SK-N-SH (cell line): ENCODE results near the gene SYNE1. TPM values are rescaled to one million over a fixed set of nuclear protein-coding genes. Genes with fewer than 3 reads are reported as not detected.

Source experiments
- CTCF ChIA-PET: fragments of 300-600, 350-600 bp; formaldehyde crosslinking; extraction: SDS; loops from one replicate; lab custom pipeline; 2021; lab: Yijun Ruan, JAX
- POLR2A ChIA-PET: fragments of 350-600 bp; sonication (Branson Sonifier 250); formaldehyde crosslinking; extraction: SDS; loops from one replicate; lab custom pipeline; 2020; ENCODE audit warnings: antibody characterized with exemption, inconsistent platforms; lab: Yijun Ruan, JAX
- DNase-seq: peaks from one replicate; pipeline ENCODE4 v3.0.0; 2012
- H2AFZ ChIP-seq: fragments of 200-600 bp; sonication (generic); 2 replicates; pipeline ENCODE4 v1.8.1; 2016; ENCODE audit warnings: antibody characterized with exemption, mild to moderate bottlenecking, low read depth
- H3F3A ChIP-seq: fragments of 200-600 bp; sonication (generic); replicated peaks from 2 replicates; pipeline ENCODE3; 2016; ENCODE audit warnings: antibody characterized with exemption, mild to moderate bottlenecking; ENCODE audit not compliant: insufficient read depth
- H3K27ac ChIP-seq, 2 experiments: fragments of 200-500 bp in 1 of 2; fragments of 200-600 bp in 1 of 2; sonication (Bioruptor generic) in 1 of 2; sonication (generic), shearing (Covaris generic) in 1 of 2; 2 replicates each; pipeline versions ENCODE4 v1.5.1 to v1.6.1; 2014 to 2016; ENCODE audit warnings: low read depth in 2 of 2, inconsistent platforms in 1 of 2, low read length in 1 of 2, mild to moderate bottlenecking in 1 of 2, mixed read lengths in 1 of 2
- H3K27me3 ChIP-seq: fragments of 200-600 bp; sonication (generic), shearing (Covaris generic); 2 replicates; pipeline ENCODE4 v1.6.1; 2016; ENCODE audit warnings: mixed run types; ENCODE audit not compliant: insufficient read depth
- H3K36me3 ChIP-seq, 2 experiments: fragments of 200-500 bp in 1 of 2; fragments of 200-600 bp in 1 of 2; sonication (Bioruptor generic) in 1 of 2; sonication (generic) in 1 of 2; replicated peaks in 1 of 2; 2 replicates each; pipeline versions ENCODE3 to v1.5.1; 2014 to 2016; ENCODE audit warnings: low read length in 1 of 2, mild to moderate bottlenecking in 1 of 2; ENCODE audit not compliant: insufficient read depth in 2 of 2, control insufficient read depth in 1 of 2
- H3K4me1 ChIP-seq, 2 experiments: fragments of 200-500 bp in 1 of 2; fragments of 200-600 bp in 1 of 2; sonication (Bioruptor generic) in 1 of 2; sonication (generic), shearing (Covaris generic) in 1 of 2; 2 replicates each; pipeline versions ENCODE4 v1.5.1 to v1.6.1; 2014 to 2016; ENCODE audit warnings: low read depth in 1 of 2, low read length in 1 of 2, mixed run types in 1 of 2; ENCODE audit not compliant: insufficient read depth in 2 of 2, control insufficient read depth in 1 of 2
- H3K4me2 ChIP-seq: fragments of 200-600 bp; sonication (generic), shearing (Covaris generic); 2 replicates; pipeline ENCODE4 v1.6.1; 2017; ENCODE audit warnings: mixed run types
- H3K4me3 ChIP-seq, 2 experiments: fragments of 200-500 bp in 1 of 2; fragments of 200-600 bp in 1 of 2; sonication (Bioruptor generic) in 1 of 2; sonication (generic), shearing (Covaris generic) in 1 of 2; 2 replicates each; pipeline versions ENCODE4 v1.5.1 to v1.8.1; 2014 to 2016; ENCODE audit warnings: low read depth in 2 of 2, inconsistent platforms in 1 of 2, low read length in 1 of 2, mild to moderate bottlenecking in 1 of 2, mixed read lengths in 1 of 2, moderate library complexity in 1 of 2
- H3K79me2 ChIP-seq: fragments of 200-600 bp; sonication (generic); 2 replicates; pipeline ENCODE4 v1.8.1; 2017; ENCODE audit warnings: mild to moderate bottlenecking; ENCODE audit not compliant: insufficient read depth
- H3K9ac ChIP-seq: fragments of 200-600 bp; sonication (generic); 2 replicates; pipeline ENCODE4 v1.6.1; 2017; ENCODE audit warnings: mixed run types
- H3K9me2 ChIP-seq: fragments of 200-600 bp; sonication (generic); 2 replicates; pipeline ENCODE4 v1.6.1; 2017; ENCODE audit warnings: mixed run types
- H3K9me3 ChIP-seq: fragments of 200-600 bp; sonication (generic); 2 replicates; pipeline ENCODE4 v1.6.1; 2017; ENCODE audit warnings: mixed run types, mild to moderate bottlenecking, moderate library complexity
- H4K20me1 ChIP-seq: fragments of 200-600 bp; sonication (generic); 2 replicates; pipeline ENCODE4 v1.6.1; 2017; ENCODE audit warnings: mild to moderate bottlenecking, mixed run types; ENCODE audit not compliant: insufficient read depth
- FOXM1 ChIP-seq: IDR thresholded peaks from 2 replicates; pipeline ENCODE4 v1.4.0; 2012; ENCODE audit warnings: low read depth, mild to moderate bottlenecking
- POLR2AphosphoS5 ChIP-seq: IDR thresholded peaks from 2 replicates; pipeline ENCODE4 v1.6.1; 2012; ENCODE audit warnings: low read depth, low read length
- RXRA ChIP-seq: IDR thresholded peaks from 2 replicates; pipeline ENCODE4 v1.4.0; 2012; ENCODE audit warnings: low read depth, mild to moderate bottlenecking, borderline replicate concordance
- SIN3A ChIP-seq: IDR thresholded peaks from 2 replicates; pipeline ENCODE4 v1.6.1; 2012; ENCODE audit warnings: low read depth, mild to moderate bottlenecking, low read length, moderate library complexity, borderline replicate concordance
- SMC3 ChIP-seq: IDR thresholded peaks from 2 replicates; pipeline ENCODE4 v1.6.1; 2012; ENCODE audit warnings: low read depth, low read length, improper control_type of control experiment
- TAF1 ChIP-seq: IDR thresholded peaks from 2 replicates; pipeline ENCODE4 v1.6.1; 2012; ENCODE audit warnings: low read depth, mild to moderate bottlenecking, low read length, moderate library complexity, borderline replicate concordance
- TCF12 ChIP-seq: IDR thresholded peaks from 2 replicates; pipeline ENCODE4 v1.4.0; 2012
- TEAD4 ChIP-seq: IDR thresholded peaks from 2 replicates; pipeline ENCODE4 v1.4.0; 2012; ENCODE audit warnings: mild to moderate bottlenecking, borderline replicate concordance; ENCODE audit not compliant: insufficient read depth
- WGBS: methylation state at CpG from one replicate; pipeline ENCODE4 v1.1.6; 2017; ENCODE audit warnings: low lambda C conversion rate; 5-methylcytosine and 5-hydroxymethylcytosine counted together
- polyA plus RNA-seq, 3 experiments: library from polyadenylated mRNA; depleted of rRNA; stranded (reverse); fragments of >200 nt; gene quantifications; 2 replicates each; pipeline ENCODE4 v1.2.3, GENCODE V29; 2012
- TF ChIP-seq, protein P1 (sequence below): IDR thresholded peaks from 2 replicates; pipeline ENCODE4; 2012
- TF ChIP-seq, protein P2 (sequence below): fragments of 150-350 bp; IDR thresholded peaks from 2 replicates; pipeline ENCODE4 v1.6.1; 2017; ENCODE audit warnings: antibody characterized with exemption, low read length, low read depth, borderline replicate concordance
- TF ChIP-seq, protein P3 (sequence below): IDR thresholded peaks from 2 replicates; pipeline ENCODE4 v1.4.0; 2012; ENCODE audit warnings: low read depth, borderline replicate concordance

SYNE1 gene
- polyA plus RNA-seq, 1 of the 3 experiments (the other 2 are of a cell fraction) = 31.1 TPM

DNA sequence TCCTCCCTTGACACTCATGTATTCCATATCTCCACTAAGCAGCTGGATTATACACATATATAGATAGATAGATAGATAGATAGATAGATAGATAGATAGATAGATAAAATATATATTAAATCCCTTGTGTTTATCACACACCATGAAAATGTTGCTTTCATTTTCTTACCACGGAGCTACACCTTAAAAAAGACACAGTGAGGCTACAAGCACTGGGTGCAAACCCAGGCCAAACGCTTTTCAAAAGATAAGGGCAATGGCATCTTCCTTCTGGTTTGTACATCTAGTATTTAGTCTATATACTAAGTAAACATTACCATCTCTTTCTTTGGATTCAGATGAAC is 452.6 kb downstream of the SYNE1 start:
- TF ChIP-seq, protein P1, sequence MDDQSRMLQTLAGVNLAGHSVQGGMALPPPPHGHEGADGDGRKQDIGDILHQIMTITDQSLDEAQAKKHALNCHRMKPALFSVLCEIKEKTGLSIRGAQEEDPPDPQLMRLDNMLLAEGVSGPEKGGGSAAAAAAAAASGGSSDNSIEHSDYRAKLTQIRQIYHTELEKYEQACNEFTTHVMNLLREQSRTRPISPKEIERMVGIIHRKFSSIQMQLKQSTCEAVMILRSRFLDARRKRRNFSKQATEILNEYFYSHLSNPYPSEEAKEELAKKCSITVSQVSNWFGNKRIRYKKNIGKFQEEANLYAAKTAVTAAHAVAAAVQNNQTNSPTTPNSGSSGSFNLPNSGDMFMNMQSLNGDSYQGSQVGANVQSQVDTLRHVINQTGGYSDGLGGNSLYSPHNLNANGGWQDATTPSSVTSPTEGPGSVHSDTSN = no peak
- TF ChIP-seq SIN3A = no peak
- TF ChIP-seq, all 33 proteins: peak for 0
- ChIA-PET POLR2A (no interaction called here), CTCF (no interaction called here)
- no peaks in the 10 kb centered on the region for H3K9me2 ChIP-seq
- WGBS = 97% methylated on average over 2 of the region's 2 CpGs
- H3K4me1 ChIP-seq = peaks cover 0 to 7% of the 10 kb centered on the region in 2 experiments; a peak in 2 of 4 replicates
- H3K79me2 ChIP-seq = no peaks in the 10 kb centered on the region
- no peaks in the 10 kb centered on the region for H3K9me3 ChIP-seq
- H3K36me3 ChIP-seq = peaks cover 15 to 31% of the 10 kb centered on the region in 2 experiments
- H3K9ac ChIP-seq = no peak overlapping the region
- H3K4me2 ChIP-seq = no peak overlapping the region
- no peak overlapping the region for H3K27ac ChIP-seq
- H2AFZ ChIP-seq = no peak overlapping the region
- H3F3A ChIP-seq = peaks cover 3% of the 10 kb centered on the region
- no peak for DNase-seq
- no peaks in the 10 kb centered on the region for H4K20me1 ChIP-seq
- H3K4me3 ChIP-seq = no peak overlapping the region
- no peaks in the 10 kb centered on the region for H3K27me3 ChIP-seq

GRCh38 chr6:152180601-152181000 is 456.6 kb downstream of the SYNE1 start:
- Histone ChIP-seq H3K9me2 (no peaks in the 10 kb centered on the region), H3K9me3 (no peaks in the 10 kb centered on the region), H3K9ac (no peak overlapping the region), H3K36me3 (peaks cover 22 to 49% of the 10 kb centered on the region in 2 experiments), H4K20me1 (no peaks in the 10 kb centered on the region), H3K79me2 (no peaks in the 10 kb centered on the region), H3F3A (peaks cover 3% of the 10 kb centered on the region), H2AFZ (no peak overlapping the region), H3K4me2 (no peak overlapping the region), H3K27ac (no peak overlapping the region), H3K27me3 (no peaks in the 10 kb centered on the region), H3K4me3 (no peak overlapping the region), H3K4me1 (no peaks in the 10 kb centered on the region; a peak in 1 of 4 replicates)
- TF ChIP-seq SMC3 = no peak
- TF ChIP-seq POLR2AphosphoS5 = no peak
- TF ChIP-seq, protein P1 = no peak
- TF ChIP-seq RXRA = no peak
- no peak for TF ChIP-seq TEAD4
- TF ChIP-seq TCF12 = no peak
- TF ChIP-seq FOXM1 = no peak
- TF ChIP-seq, protein P2, sequence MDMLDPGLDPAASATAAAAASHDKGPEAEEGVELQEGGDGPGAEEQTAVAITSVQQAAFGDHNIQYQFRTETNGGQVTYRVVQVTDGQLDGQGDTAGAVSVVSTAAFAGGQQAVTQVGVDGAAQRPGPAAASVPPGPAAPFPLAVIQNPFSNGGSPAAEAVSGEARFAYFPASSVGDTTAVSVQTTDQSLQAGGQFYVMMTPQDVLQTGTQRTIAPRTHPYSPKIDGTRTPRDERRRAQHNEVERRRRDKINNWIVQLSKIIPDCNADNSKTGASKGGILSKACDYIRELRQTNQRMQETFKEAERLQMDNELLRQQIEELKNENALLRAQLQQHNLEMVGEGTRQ = no peak
- TF ChIP-seq TAF1 = no peak
- TF ChIP-seq, protein P3, sequence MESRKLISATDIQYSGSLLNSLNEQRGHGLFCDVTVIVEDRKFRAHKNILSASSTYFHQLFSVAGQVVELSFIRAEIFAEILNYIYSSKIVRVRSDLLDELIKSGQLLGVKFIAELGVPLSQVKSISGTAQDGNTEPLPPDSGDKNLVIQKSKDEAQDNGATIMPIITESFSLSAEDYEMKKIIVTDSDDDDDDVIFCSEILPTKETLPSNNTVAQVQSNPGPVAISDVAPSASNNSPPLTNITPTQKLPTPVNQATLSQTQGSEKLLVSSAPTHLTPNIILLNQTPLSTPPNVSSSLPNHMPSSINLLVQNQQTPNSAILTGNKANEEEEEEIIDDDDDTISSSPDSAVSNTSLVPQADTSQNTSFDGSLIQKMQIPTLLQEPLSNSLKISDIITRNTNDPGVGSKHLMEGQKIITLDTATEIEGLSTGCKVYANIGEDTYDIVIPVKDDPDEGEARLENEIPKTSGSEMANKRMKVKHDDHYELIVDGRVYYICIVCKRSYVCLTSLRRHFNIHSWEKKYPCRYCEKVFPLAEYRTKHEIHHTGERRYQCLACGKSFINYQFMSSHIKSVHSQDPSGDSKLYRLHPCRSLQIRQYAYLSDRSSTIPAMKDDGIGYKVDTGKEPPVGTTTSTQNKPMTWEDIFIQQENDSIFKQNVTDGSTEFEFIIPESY = no peak
- no peak for DNase-seq
- WGBS = 96% methylated on average over 5 of the region's 5 CpGs
- ChIA-PET POLR2A (no interaction called here), CTCF (no interaction called here)
